HUES64 (cell line): ENCODE results near the gene CNTRL.
A peak's percentile ranks its signal among the peaks of the same experiment; 100 is the strongest.

Experiments used
- H3K27ac ChIP-seq: 2 replicates; pipeline ENCODE4 v1.7.0; 2013; ENCODE audit warnings: low read depth, low read length, inconsistent platforms
- H3K27me3 ChIP-seq: 2 replicates; pipeline ENCODE4 v1.6.1; 2013; ENCODE audit warnings: mild to moderate bottlenecking, low read length; ENCODE audit not compliant: insufficient read depth
- H3K36me3 ChIP-seq: 2 replicates; pipeline ENCODE4 v1.6.1; 2013; ENCODE audit warnings: mild to moderate bottlenecking, low read length; ENCODE audit not compliant: insufficient read depth
- H3K4me1 ChIP-seq: 2 replicates; pipeline ENCODE4 v1.6.1; 2013; ENCODE audit warnings: mild to moderate bottlenecking, low read length, moderate library complexity; ENCODE audit not compliant: insufficient read depth
- H3K4me3 ChIP-seq: 2 replicates; pipeline ENCODE4 v1.5.1; 2013; ENCODE audit warnings: mild to moderate bottlenecking, low read length, moderate library complexity
- H3K9ac ChIP-seq: 2 replicates; pipeline ENCODE4 v1.6.1; 2013; ENCODE audit warnings: mild to moderate bottlenecking, low read depth, low read length
- H3K9me3 ChIP-seq: 2 replicates; pipeline ENCODE4 v1.6.1; 2013; ENCODE audit warnings: low read depth, low read length; ENCODE audit not compliant: insufficient read depth
- WGBS: fragments of 150-250, 120-280 bp; methylation state at CpG from one replicate; pipeline ENCODE4 v1.1.7; 2013; ENCODE audit warnings: missing lambda C conversion rate; 5-methylcytosine and 5-hydroxymethylcytosine counted together

Gene CNTRL

DNA sequence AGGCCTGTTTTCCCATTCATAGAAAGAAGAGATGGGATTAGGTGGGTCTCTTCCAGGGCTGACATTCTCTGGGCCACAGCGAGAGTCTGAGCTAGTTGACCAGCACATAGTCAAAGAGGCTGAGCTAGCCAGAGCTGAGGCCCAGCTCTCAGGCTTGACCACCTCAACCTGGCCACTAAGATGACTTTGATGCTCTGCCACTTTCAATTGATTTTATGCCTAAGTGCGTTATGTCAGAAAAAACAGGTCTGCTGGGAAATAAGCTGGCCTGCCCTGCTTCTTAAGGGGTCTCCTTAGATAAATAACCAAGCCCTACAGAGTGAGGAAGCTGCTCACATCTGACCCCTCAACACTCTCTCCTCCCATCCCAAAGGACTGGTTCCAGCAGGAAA lies 146.9 kb downstream of the CNTRL start:
- Histone ChIP-seq H3K27ac (peak overlapping the region; percentile 94), H3K4me1 (peaks cover 29% of the 10 kb centered on the region), H3K4me3 (no peak overlapping the region; the same call in 1 of the 2 replicates), H3K9ac (no peak overlapping the region), H3K36me3 (no peaks in the 10 kb centered on the region), H3K9me3 (no peaks in the 10 kb centered on the region), H3K27me3 (peaks cover 15% of the 10 kb centered on the region; the same call in 1 of the 2 replicates)
- WGBS = 71% methylated on average over 2 of the region's 2 CpGs

DNA sequence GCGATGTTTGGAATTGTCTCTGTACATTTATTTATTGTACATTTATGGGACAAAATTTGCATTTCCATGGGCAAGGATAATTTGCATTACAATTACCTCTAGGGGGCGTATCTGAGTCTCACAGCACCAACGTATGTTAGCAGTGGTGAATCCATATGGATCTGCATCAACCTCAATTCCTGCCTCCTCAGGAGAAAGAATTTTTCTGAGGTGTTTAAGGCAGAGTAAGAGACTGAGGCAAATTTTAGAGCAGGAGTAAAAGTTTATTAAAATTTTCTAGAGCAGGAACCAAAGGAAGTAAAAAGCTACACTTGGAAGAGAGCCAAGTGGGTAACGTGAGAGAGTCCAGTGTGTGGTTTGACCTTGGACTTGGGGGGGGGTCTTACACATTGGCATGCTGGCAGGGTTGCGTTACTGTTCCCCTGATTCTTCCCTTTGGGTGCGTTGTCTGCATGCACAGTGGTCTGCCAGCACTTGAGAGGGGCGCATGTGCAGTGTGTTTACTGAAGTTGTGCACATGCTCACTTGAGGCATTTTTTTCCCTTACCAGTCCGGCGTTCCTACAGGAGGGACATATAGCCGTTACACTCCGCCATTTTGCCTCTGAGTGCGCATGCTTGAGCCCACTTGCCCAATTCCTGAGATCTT lies 147.9 kb downstream of the CNTRL start:
- H3K27ac ChIP-seq = no peak overlapping the region
- H3K9me3 ChIP-seq = no peaks in the 10 kb centered on the region
- H3K9ac ChIP-seq = no peak overlapping the region
- H3K4me3 ChIP-seq = no peak overlapping the region
- no peaks in the 10 kb centered on the region for H3K36me3 ChIP-seq
- H3K27me3 ChIP-seq = peaks cover 15% of the 10 kb centered on the region; the same call in 1 of the 2 replicates
- H3K4me1 ChIP-seq = peaks cover 29% of the 10 kb centered on the region
- WGBS = 82% methylated on average over 12 of the region's 12 CpGs

DNA sequence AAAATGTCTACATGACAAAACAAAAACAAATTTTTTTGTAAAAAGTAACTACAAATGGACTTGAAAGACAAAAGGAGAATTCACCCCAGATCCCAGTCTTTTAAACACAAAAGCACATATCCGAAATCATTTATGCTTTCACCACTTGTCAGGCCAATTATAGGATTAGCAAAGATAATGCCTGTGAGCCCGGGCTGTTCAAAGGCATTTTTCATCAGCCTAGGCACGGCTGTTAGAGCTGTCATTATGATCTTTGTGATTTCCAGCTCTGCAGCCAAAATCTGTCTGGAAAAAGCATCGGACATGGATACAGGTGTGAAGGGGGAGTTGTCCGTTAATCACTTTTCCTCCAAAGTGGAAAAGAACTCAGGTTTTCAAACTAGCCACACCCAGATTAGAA lies 150.5 kb downstream of the CNTRL start:
- Histone ChIP-seq H3K27ac (no peak overlapping the region), H3K4me3 (no peak overlapping the region), H3K27me3 (peaks cover 4% of the 10 kb centered on the region; the same call in 1 of the 2 replicates), H3K4me1 (peaks cover 25% of the 10 kb centered on the region), H3K36me3 (no peaks in the 10 kb centered on the region), H3K9me3 (no peaks in the 10 kb centered on the region), H3K9ac (no peak overlapping the region)
- 90% methylated on average over 5 of the region's 5 CpGs for WGBS

DNA sequence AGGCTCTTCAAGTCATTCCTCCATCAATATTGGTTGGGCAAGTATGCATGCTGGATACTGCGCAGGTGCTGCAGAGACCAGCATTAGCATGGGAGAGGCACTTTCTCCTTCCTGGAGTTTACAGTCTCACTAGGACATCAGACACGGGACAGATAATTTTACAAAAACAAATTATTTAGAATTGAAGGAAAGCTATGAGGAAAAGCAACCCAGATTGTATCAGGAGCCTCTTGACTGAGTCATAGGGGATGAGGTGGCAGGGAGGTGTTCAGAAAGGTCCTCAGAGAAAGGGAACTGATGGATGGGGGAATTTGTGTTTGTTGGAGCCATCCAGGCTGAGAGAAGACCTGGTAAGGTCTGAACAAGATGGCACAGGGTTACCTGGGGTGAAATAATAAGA lies 151.4 kb downstream of the CNTRL start:
- H3K27me3 ChIP-seq = no peaks in the 10 kb centered on the region
- no peak overlapping the region for H3K27ac ChIP-seq
- H3K4me1 ChIP-seq = peaks cover 18% of the 10 kb centered on the region
- 100% methylated on average over 2 of the region's 2 CpGs for WGBS
- H3K4me3 ChIP-seq = no peak overlapping the region
- no peak overlapping the region for H3K9ac ChIP-seq
- H3K9me3 ChIP-seq = no peaks in the 10 kb centered on the region
- no peaks in the 10 kb centered on the region for H3K36me3 ChIP-seq
